Motor neuron (in vitro differentiated cells): Measurements from ENCODE around the gene PARD3B. TPM values are rescaled to one million over a fixed set of nuclear protein-coding genes. Genes with fewer than 3 reads are reported as not detected.

Experiments used
- ATAC-seq, 8 experiments: fragments of 200-7000 bp; cut with Tn5 transposase; replicated peaks in 6 of 8; 2 replicates each; pipeline ENCODE4 v1.8.0; 2021; ENCODE audit warnings: mild to moderate bottlenecking in 8 of 8, moderate library complexity in 8 of 8
- H3K27ac ChIP-seq, 2 donors: fragments of 250-450 bp; sonication (Bioruptor Pico); 2 replicates each; pipeline ENCODE4 v1.9.0; 2021; ENCODE audit warnings: antibody characterized with exemption in 2 of 2, mild to moderate bottlenecking in 2 of 2, moderate library complexity in 1 of 2
- H3K4me1 ChIP-seq, 2 donors: fragments of 250-450 bp; sonication (Bioruptor Pico); replicated peaks in 1 of 2; 2 replicates each; pipeline ENCODE4 v1.6.1; 2021; ENCODE audit warnings: antibody characterized with exemption in 2 of 2, mild to moderate bottlenecking in 2 of 2, moderate library complexity in 1 of 2
- H3K4me3 ChIP-seq, 5 donors: fragments of 250-450 bp; sonication (Bioruptor Pico); 2 replicates each; pipeline ENCODE4 v1.9.0; 2021; ENCODE audit warnings: antibody characterized with exemption in 5 of 5, mild to moderate bottlenecking in 5 of 5, moderate library complexity in 4 of 5
- WGBS, 10 experiments: fragments of 450-650 bp; shearing (Covaris generic); methylation state at CpG; one replicate each; pipeline ENCODE4 v1.0.0; 2022; 5-methylcytosine and 5-hydroxymethylcytosine counted together
- in situ Hi-C, 9 experiments: fragments of 400-800 bp; cut with MboI; loops; one replicate each; pipeline ENCODE4 v1.15.0; 2021; ENCODE audit warnings: low sequenced_read_pairs in 9 of 9, low pct_unique_long_range_greater_than_20kb in 2 of 9; ENCODE audit not compliant: unreplicated experiment in 9 of 9
- total RNA-seq, 8 experiments: library from RNA; unstranded; fragments of 300-600 nt; gene quantifications; 2 replicates each; pipeline versions ENCODE4 v1.2.3 to v1.2.4, GENCODE V29; 2022

PARD3B gene
- total RNA-seq, 8 experiments from 2014 or later: 3.1 to 24.3 (median 10.4) TPM

GRCh38 chr2:205612636-205613035 is 1067.4 kb downstream of the PARD3B start:
- peaks cover 3 to 29% of the 10 kb centered on the region in 2 donors for H3K4me1 ChIP-seq
- WGBS, 10 experiments: 39 to 100% (median 55%) methylated on average over 1 to 4 of the region's 4 CpGs; no CpG with 5 or more reads in 5 of the 10 experiments
- in situ Hi-C loops: no loop called here
- ATAC-seq: no peak
- H3K4me3 ChIP-seq: no peak overlapping the region
- H3K27ac ChIP-seq: no peak overlapping the region

- no peak overlapping the region for H3K27ac ChIP-seq
- WGBS, 10 experiments: 0 to 84% (median 72%) methylated on average over 1 to 3 of the region's 3 CpGs; no CpG with 5 or more reads in 4 of the 10 experiments
- H3K4me3 ChIP-seq: no peak overlapping the region
- ATAC-seq: peak in 2 of 8 experiments; percentile 12 to 72
- in situ Hi-C loops: no loop called here
- H3K4me1 ChIP-seq: peaks cover 3 to 33% of the 10 kb centered on the region in 2 donors
These were observed 1068.8 kb downstream of the PARD3B start for GRCh38 chr2:205613970-205614559.

GRCh38 chr2:205614965-205615364 is 1069.7 kb downstream of the PARD3B start:
- no peak for ATAC-seq
- peaks cover 3 to 33% of the 10 kb centered on the region in 2 donors for H3K4me1 ChIP-seq
- in situ Hi-C loops: no loop called here
- WGBS, 10 experiments: 56 to 100% (median 88%) methylated on average over 1 to 4 of the region's 4 CpGs; no CpG with 5 or more reads in 4 of the 10 experiments
- no peak overlapping the region for H3K4me3 ChIP-seq
- H3K27ac ChIP-seq: no peak overlapping the region

GRCh38 chr2:205617905-205618304 is 1072.6 kb downstream of the PARD3B start:
- H3K4me3 ChIP-seq: no peak overlapping the region
- H3K27ac ChIP-seq: no peak overlapping the region
- in situ Hi-C loops: no loop called here
- peaks cover 0 to 31% of the 10 kb centered on the region in 2 donors for H3K4me1 ChIP-seq
- ATAC-seq: no peak
- WGBS, 10 experiments: 63 to 100% (median 79%) methylated on average over 1 to 2 of the region's 2 CpGs; no CpG with 5 or more reads in 3 of the 10 experiments

- WGBS, 10 experiments: 100% methylated on average over 1 of the region's 1 CpG; no CpG with 5 or more reads in 6 of the 10 experiments
- no peak for ATAC-seq
- in situ Hi-C loops: no loop called here
- Histone ChIP-seq H3K4me1 (peaks cover 0 to 17% of the 10 kb centered on the region in 2 donors), H3K4me3 (no peak overlapping the region), H3K27ac (no peak overlapping the region)
These were observed 1074.3 kb downstream of the PARD3B start for GRCh38 chr2:205619600-205619999.

- Histone ChIP-seq H3K4me3 (no peak overlapping the region), H3K4me1 (peaks cover 20 to 26% of the 10 kb centered on the region in 2 donors), H3K27ac (no peak overlapping the region)
- in situ Hi-C loops: no loop called here
- no peak for ATAC-seq
- WGBS, 10 experiments: 20 to 100% (median 80%) methylated on average over 1 of the region's 1 CpG; no CpG with 5 or more reads in 5 of the 10 experiments
These were observed 1081.8 kb downstream of the PARD3B start for GRCh38 chr2:205627085-205627484.

- ATAC-seq: peak in 1 of 8 experiments; percentile 74
- no peak overlapping the region for H3K4me3 ChIP-seq
- WGBS, 10 experiments: 55 to 100% (median 90%) methylated on average over 1 to 3 of the region's 3 CpGs; no CpG with 5 or more reads in 3 of the 10 experiments
- H3K27ac ChIP-seq: no peak overlapping the region
- peaks cover 20 to 26% of the 10 kb centered on the region in 2 donors for H3K4me1 ChIP-seq
- in situ Hi-C loops: no loop called here
These were observed 1083.1 kb downstream of the PARD3B start for GRCh38 chr2:205628422-205628821.

GRCh38 chr2:205629091-205629776 is 1084.0 kb downstream of the PARD3B start:
- H3K4me3 ChIP-seq: no peak overlapping the region
- in situ Hi-C loops: no loop called here
- H3K27ac ChIP-seq: peak overlapping the region in 1 of 2 donors; percentile 5
- WGBS, 10 experiments: 17 to 71% (median 35%) methylated on average over 3 to 8 of the region's 10 CpGs; no CpG with 5 or more reads in 5 of the 10 experiments
- peaks cover 20 to 26% of the 10 kb centered on the region in 2 donors for H3K4me1 ChIP-seq
- ATAC-seq: peak in 7 of 8 experiments; percentile 38 to 95 (median 92)

GRCh38 chr2:205633994-205634393 is 1088.7 kb downstream of the PARD3B start:
- 0 to 90% (median 34%) methylated on average over 1 of the region's 1 CpG; no CpG with 5 or more reads in 4 of the 10 experiments for WGBS, 10 experiments
- in situ Hi-C loops: no loop called here
- Histone ChIP-seq H3K4me3 (no peak overlapping the region), H3K27ac (no peak overlapping the region), H3K4me1 (peaks cover 16 to 17% of the 10 kb centered on the region in 2 donors)
- no peak for ATAC-seq

- H3K4me1 ChIP-seq: peaks cover 0 to 4% of the 10 kb centered on the region in 2 donors
- 39 to 100% (median 79%) methylated on average over 2 to 6 of the region's 7 CpGs; no CpG with 5 or more reads in 1 of the 10 experiments for WGBS, 10 experiments
- no peak overlapping the region for H3K4me3 ChIP-seq
- H3K27ac ChIP-seq: no peak overlapping the region
- in situ Hi-C loops: no loop called here
- no peak for ATAC-seq
These were observed 1091.5 kb downstream of the PARD3B start for GRCh38 chr2:205636549-205637319.

- Histone ChIP-seq H3K4me1 (peaks cover 1 to 4% of the 10 kb centered on the region in 2 donors), H3K27ac (no peak overlapping the region), H3K4me3 (no peak overlapping the region)
- in situ Hi-C loops: no loop called here
- no peak for ATAC-seq
These were observed 1092.0 kb downstream of the PARD3B start for GRCh38 chr2:205637320-205637602.

- WGBS, 10 experiments: 0 to 93% (median 73%) methylated on average over 1 to 3 of the region's 6 CpGs; no CpG with 5 or more reads in 2 of the 10 experiments
- in situ Hi-C loops: no loop called here
- Histone ChIP-seq H3K4me3 (no peak overlapping the region), H3K4me1 (peaks cover 8 to 11% of the 10 kb centered on the region in 2 donors), H3K27ac (no peak overlapping the region)
- ATAC-seq: no peak
These were observed 1092.7 kb downstream of the PARD3B start for GRCh38 chr2:205637779-205638503.
